Left lung (tissue), 8 donors: Measurements from ENCODE around the gene RND1. TPM values are rescaled to one million over a fixed set of nuclear protein-coding genes. Genes with fewer than 3 reads are reported as not detected.

Experiments
- polyA plus RNA-seq, 6 donors: library from polyadenylated mRNA; unstranded; fragments of 120-200 nt; gene quantifications; one replicate each; pipeline ENCODE4 v1.2.1, GENCODE V29; 2013; ENCODE audit not compliant: insufficient read length in 6 of 6
- total RNA-seq, 2 donors: library from RNA; stranded (reverse); fragmentation: NEBNext Ultra II Directional; extraction: Animal tissue kit (Norgen Biotek cat#: 25700); gene quantifications; one replicate each; pipeline ENCODE4 v1.2.1, GENCODE V29; 2021
- donor health status: DM: no; HTN: yes; CAD: no.
- donor health status: DM: no; HTN: no; CAD: no.

RND1 gene
- total and polyA plus RNA-seq, 8 donors: 1.8 to 28.1 (median 2.4) TPM

Other genes starting within 250 kb of the RND1 start
- gene KANSL2, start 183.6 kb downstream of the RND1 start, total RNA-seq: 10 to 100 TPM; 28.0 to 30.6 TPM
- 10 to 100 TPM; 47.8 to 58.3 (median 52.2) TPM for gene KANSL2, start 183.6 kb downstream of the RND1 start, polyA plus RNA-seq
- gene CCNT1, start 149.2 kb downstream of the RND1 start, total RNA-seq: 10 to 100 TPM; 28.7 to 36.2 TPM
- gene CCNT1, start 149.2 kb downstream of the RND1 start, polyA plus RNA-seq: 10 to 100 TPM; 30.7 to 34.2 (median 31.3) TPM
- gene ADCY6, start 76.8 kb downstream of the RND1 start, total RNA-seq: 10 to 100 TPM; 33.0 to 54.0 TPM
- 10 to 100 TPM; 54.2 to 67.0 (median 60.0) TPM for gene ADCY6, start 76.8 kb downstream of the RND1 start, polyA plus RNA-seq
- gene CACNB3, start 47.4 kb downstream of the RND1 start, total RNA-seq: 10 to 100 TPM; 26.4 to 42.5 TPM
- 10 to 100 TPM; 33.0 to 40.4 (median 38.4) TPM for gene CACNB3, start 47.4 kb downstream of the RND1 start, polyA plus RNA-seq
- 10 to 100 TPM; 66.5 to 74.9 TPM for gene DDX23, start 13.7 kb downstream of the RND1 start, total RNA-seq
- 100 to 1,000 TPM; 100 to 116 (median 112) TPM for gene DDX23, start 13.7 kb downstream of the RND1 start, polyA plus RNA-seq
- gene FKBP11, start 59.6 kb upstream of the RND1 start, total RNA-seq: 10 to 100 TPM; 51.6 to 87.4 TPM
- gene FKBP11, start 59.6 kb upstream of the RND1 start, polyA plus RNA-seq: 10 to 100 TPM; 17.2 to 27.9 (median 21.9) TPM
- 100 to 1,000 TPM; 184 to 186 TPM for gene ARF3, start 91.6 kb upstream of the RND1 start, total RNA-seq
- 100 to 1,000 TPM in 3 of 6 donors, 10 to 100 TPM in 3; 91.8 to 116 (median 102) TPM for gene ARF3, start 91.6 kb upstream of the RND1 start, polyA plus RNA-seq
- gene WNT10B, start 105.9 kb upstream of the RND1 start, total RNA-seq: under 1 TPM; 0.15 to 0.58 TPM
- under 1 TPM in 3 of 6 donors, not detected in 3; 0.10 to 0.12 (median 0.10) TPM for gene WNT10B, start 105.9 kb upstream of the RND1 start, polyA plus RNA-seq
- gene WNT1, start 112.5 kb upstream of the RND1 start, total RNA-seq: not detected
- gene WNT1, start 112.5 kb upstream of the RND1 start, polyA plus RNA-seq: not detected
- under 1 TPM; 0.06 to 0.08 TPM for gene DDN, start 133.5 kb upstream of the RND1 start, total RNA-seq
- under 1 TPM; 0.10 to 0.68 (median 0.30) TPM for gene DDN, start 133.5 kb upstream of the RND1 start, polyA plus RNA-seq
- gene PRKAG1, start 152.9 kb upstream of the RND1 start, total RNA-seq: 10 to 100 TPM; 48.4 to 62.7 TPM
- 10 to 100 TPM; 69.0 to 81.8 (median 78.4) TPM for gene PRKAG1, start 152.9 kb upstream of the RND1 start, polyA plus RNA-seq
- gene KMT2D, start 194.9 kb upstream of the RND1 start, total RNA-seq: 100 to 1,000 TPM in 1 of 2 donors, 10 to 100 TPM in 1; 81.2 to 110 TPM
- gene KMT2D, start 194.9 kb upstream of the RND1 start, polyA plus RNA-seq: 10 to 100 TPM; 52.7 to 71.3 (median 67.5) TPM
- gene RHEBL1, start 204.1 kb upstream of the RND1 start, total RNA-seq: 1 to 10 TPM in 1 of 2 donors, under 1 TPM in 1; 0.71 to 1.1 TPM
- gene RHEBL1, start 204.1 kb upstream of the RND1 start, polyA plus RNA-seq: 1 to 10 TPM; 1.9 to 3.6 (median 2.4) TPM
- 1 to 10 TPM; 2.0 to 2.9 TPM for gene DHH, start 228.9 kb upstream of the RND1 start, total RNA-seq
- under 1 TPM; 0.29 to 0.84 (median 0.68) TPM for gene DHH, start 228.9 kb upstream of the RND1 start, polyA plus RNA-seq
- 10 to 100 TPM; 39.9 to 42.8 TPM for gene LMBR1L, start 245.0 kb upstream of the RND1 start, total RNA-seq
- gene LMBR1L, start 245.0 kb upstream of the RND1 start, polyA plus RNA-seq: 100 to 1,000 TPM in 1 of 6 donors, 10 to 100 TPM in 5; 67.0 to 102 (median 93.5) TPM